Gastroesophageal sphincter (tissue), 4 donors: ENCODE results near the gene TXNL1. TPM values are rescaled to one million over a fixed set of nuclear protein-coding genes. Genes with fewer than 3 reads are reported as not detected.

Experiments
- ATAC-seq: fragments of 150-250 bp; one replicate; pipeline ENCODE4 v1.9.1; 2016; ENCODE audit warnings: mild to moderate bottlenecking, moderate library complexity
- H3K27ac ChIP-seq, 4 donors: fragments of 200-600 bp; sonication (generic) in 3 of 4; 1 replicate in 3 of 4; 2 replicates in 1 of 4; pipeline ENCODE4 v1.5.1; 2016 to 2019
- H3K27me3 ChIP-seq: fragments of 200-600 bp; sonication (generic); one replicate; pipeline ENCODE4 v1.5.1; 2019
- H3K36me3 ChIP-seq, 2 donors: fragments of 200-600 bp; sonication (generic); one replicate each; pipeline ENCODE4 v1.5.1; 2019; ENCODE audit warnings: control low read depth in 1 of 2
- H3K4me1 ChIP-seq, 3 donors: fragments of 200-600 bp; sonication (generic); 1 replicate in 2 of 3; 2 replicates in 1 of 3; pipeline ENCODE4 v1.5.1; 2016 to 2019; ENCODE audit warnings: control low read depth in 2 of 3
- H3K4me3 ChIP-seq, 2 donors: fragments of 200-600 bp; sonication (generic); one replicate each; pipeline ENCODE4 v1.5.1; 2019; ENCODE audit warnings: mild to moderate bottlenecking in 1 of 2, moderate library complexity in 1 of 2
- H3K9me3 ChIP-seq, 3 donors: fragments of 200-600 bp; sonication (generic); one replicate each; pipeline ENCODE4 v1.5.1; 2017 to 2019; ENCODE audit warnings: control low read depth in 2 of 3
- EP300 ChIP-seq: sonication (generic); formaldehyde crosslinking; IDR thresholded peaks from one replicate; pipeline ENCODE4 v1.6.1; 2017; ENCODE audit warnings: antibody characterized with exemption, mild to moderate bottlenecking
- POLR2A ChIP-seq, 2 donors: fragments of 450-650 bp; IDR thresholded peaks; one replicate each; pipeline ENCODE4 v1.6.1; 2017; ENCODE audit warnings: antibody characterized with exemption in 2 of 2, mild to moderate bottlenecking in 2 of 2, moderate library complexity in 1 of 2
- POLR2AphosphoS5 ChIP-seq: sonication (generic); formaldehyde crosslinking; IDR thresholded peaks from one replicate; pipeline ENCODE4 v1.6.1; 2017; ENCODE audit warnings: antibody characterized with exemption
- WGBS, 2 donors: methylation state at CpG; one replicate each; pipeline ENCODE4 v1.1.5; 2018; ENCODE audit warnings: low coverage in 1 of 2; 5-methylcytosine and 5-hydroxymethylcytosine counted together
- total RNA-seq, 4 donors: library from RNA; depleted of rRNA; stranded (reverse); fragments of >200 nt; gene quantifications; one replicate each; pipeline ENCODE4 v1.1.0, GENCODE V29; 2016
- TF ChIP-seq, protein P1 (sequence below), 4 experiments: fragments of 200-600 bp in 2 of 4; fragments of 450-650 bp in 2 of 4; sonication (generic) in 1 of 4; IDR thresholded peaks; one replicate each; pipeline ENCODE4 v1.5.1; 2017 to 2019; ENCODE audit warnings: antibody characterized with exemption in 4 of 4, mild to moderate bottlenecking in 2 of 4, moderate library complexity in 2 of 4

TXNL1 gene
- total RNA-seq, 4 donors from 2014 or later: 43.6 to 53.0 (median 47.7) TPM

DNA sequence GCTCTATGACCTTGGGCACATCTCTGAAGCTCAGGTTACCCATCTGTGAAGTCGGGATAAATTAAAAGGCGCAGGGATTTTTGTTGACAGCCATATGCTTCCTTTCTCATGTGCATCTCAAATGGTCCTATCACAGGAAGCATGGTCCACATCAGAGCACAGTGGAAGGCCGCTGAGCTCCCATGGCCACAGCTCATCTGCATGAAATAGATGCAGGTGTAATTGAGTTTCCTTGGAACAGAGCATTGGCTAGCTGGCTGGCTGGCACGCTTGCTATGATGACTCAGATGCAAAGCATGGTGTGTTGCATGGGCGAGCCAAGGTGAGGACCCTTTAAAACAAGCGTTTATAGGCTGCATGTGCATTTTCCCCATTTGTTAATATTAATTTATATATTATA lies 79.3 kb downstream of the TXNL1 start:
- TF ChIP-seq, protein P1, sequence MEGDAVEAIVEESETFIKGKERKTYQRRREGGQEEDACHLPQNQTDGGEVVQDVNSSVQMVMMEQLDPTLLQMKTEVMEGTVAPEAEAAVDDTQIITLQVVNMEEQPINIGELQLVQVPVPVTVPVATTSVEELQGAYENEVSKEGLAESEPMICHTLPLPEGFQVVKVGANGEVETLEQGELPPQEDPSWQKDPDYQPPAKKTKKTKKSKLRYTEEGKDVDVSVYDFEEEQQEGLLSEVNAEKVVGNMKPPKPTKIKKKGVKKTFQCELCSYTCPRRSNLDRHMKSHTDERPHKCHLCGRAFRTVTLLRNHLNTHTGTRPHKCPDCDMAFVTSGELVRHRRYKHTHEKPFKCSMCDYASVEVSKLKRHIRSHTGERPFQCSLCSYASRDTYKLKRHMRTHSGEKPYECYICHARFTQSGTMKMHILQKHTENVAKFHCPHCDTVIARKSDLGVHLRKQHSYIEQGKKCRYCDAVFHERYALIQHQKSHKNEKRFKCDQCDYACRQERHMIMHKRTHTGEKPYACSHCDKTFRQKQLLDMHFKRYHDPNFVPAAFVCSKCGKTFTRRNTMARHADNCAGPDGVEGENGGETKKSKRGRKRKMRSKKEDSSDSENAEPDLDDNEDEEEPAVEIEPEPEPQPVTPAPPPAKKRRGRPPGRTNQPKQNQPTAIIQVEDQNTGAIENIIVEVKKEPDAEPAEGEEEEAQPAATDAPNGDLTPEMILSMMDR (IDR thresholded peaks at IDR 0.05): no peak
- TF ChIP-seq POLR2AphosphoS5: no peak
- TF ChIP-seq POLR2A (IDR thresholded peaks at IDR 0.05): no peak
- TF ChIP-seq EP300: no peak
- Histone ChIP-seq H3K27me3 (no peaks in the 10 kb centered on the region), H3K27ac (no peak overlapping the region), H3K36me3 (no peaks in the 10 kb centered on the region), H3K9me3 (no peaks in the 10 kb centered on the region), H3K4me3 (no peak overlapping the region), H3K4me1 (no peaks in the 10 kb centered on the region)
- WGBS, 2 donors: 87 to 94% methylated on average over 5 to 6 of the region's 6 CpGs
- no peak for ATAC-seq

DNA sequence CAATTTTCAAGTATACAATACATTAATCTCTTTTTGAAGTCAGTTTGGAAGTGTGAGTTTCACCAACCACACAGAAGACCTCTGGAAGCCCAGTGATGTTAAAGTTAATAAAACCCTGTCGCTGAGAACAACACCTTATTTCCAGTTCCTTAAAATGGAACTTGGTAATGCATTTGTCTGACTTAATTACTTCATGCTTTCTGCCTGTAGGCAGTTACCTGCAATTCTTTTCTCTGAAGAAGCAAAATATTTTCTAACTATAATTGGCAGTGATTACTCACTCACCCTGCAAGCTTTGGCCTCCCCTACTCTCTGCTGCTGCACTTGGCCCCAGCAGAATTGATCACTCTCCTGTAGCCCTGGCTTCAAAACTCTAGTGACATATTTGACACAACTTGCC lies 81.5 kb downstream of the TXNL1 start:
- ATAC-seq: no peak
- H3K27ac ChIP-seq: no peak overlapping the region
- no peaks in the 10 kb centered on the region for H3K27me3 ChIP-seq
- H3K36me3 ChIP-seq: no peaks in the 10 kb centered on the region
- no peak for TF ChIP-seq EP300
- TF ChIP-seq, protein P1 (IDR thresholded peaks at IDR 0.05): no peak
- no peak for TF ChIP-seq POLR2A (IDR thresholded peaks at IDR 0.05)
- TF ChIP-seq POLR2AphosphoS5: no peak
- H3K9me3 ChIP-seq: no peaks in the 10 kb centered on the region
- H3K4me3 ChIP-seq: no peak overlapping the region
- H3K4me1 ChIP-seq: no peaks in the 10 kb centered on the region
- WGBS, 2 donors: 73 to 79% methylated on average over 1 of the region's 1 CpG

DNA sequence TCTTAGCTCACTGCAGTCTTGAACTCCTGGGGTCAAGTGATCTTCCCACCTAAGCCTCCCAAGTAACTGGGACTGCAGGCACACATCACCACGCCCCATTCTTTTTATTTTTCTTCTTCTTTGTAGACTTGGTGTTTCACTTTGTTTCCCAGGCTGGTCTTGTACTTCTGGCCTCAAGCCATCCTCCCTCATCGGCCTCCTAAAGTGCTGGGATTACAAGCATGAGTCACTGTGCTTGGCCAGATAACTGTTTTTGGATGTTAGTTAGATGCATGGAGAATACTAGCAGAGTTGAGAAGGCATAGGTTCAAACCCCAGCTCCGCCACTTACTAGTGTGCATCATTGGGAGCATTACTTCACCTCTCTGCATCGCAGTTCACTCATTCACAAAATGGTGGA lies 88.3 kb downstream of the TXNL1 start:
- Histone ChIP-seq H3K36me3 (no peaks in the 10 kb centered on the region), H3K27ac (no peak overlapping the region), H3K4me1 (no peaks in the 10 kb centered on the region), H3K4me3 (no peak overlapping the region), H3K9me3 (no peaks in the 10 kb centered on the region), H3K27me3 (no peaks in the 10 kb centered on the region)
- TF ChIP-seq POLR2A (IDR thresholded peaks at IDR 0.05) (no peak), POLR2AphosphoS5 (no peak), EP300 (no peak)
- TF ChIP-seq, protein P1 (IDR thresholded peaks at IDR 0.05): no peak
- 80 to 81% methylated on average over 2 to 4 of the region's 4 CpGs for WGBS, 2 donors
- no peak for ATAC-seq

Other genes with a start within 250 kb of the TXNL1 start
- 10 to 100 TPM; 19.3 to 51.4 (median 28.8) TPM for gene WDR7, start 12.8 kb upstream of the TXNL1 start, total RNA-seq